DMS53 treated with DMSO at 0.1 percent for 48 hours (cell line): ENCODE results near the gene OR10P1.

Source experiments
- DNase-seq: peaks from one replicate; lab custom pipeline; 2025; ENCODE audit not compliant: unreplicated experiment; lab: John Stamatoyannopoulos, UW

OR10P1 gene

DNA sequence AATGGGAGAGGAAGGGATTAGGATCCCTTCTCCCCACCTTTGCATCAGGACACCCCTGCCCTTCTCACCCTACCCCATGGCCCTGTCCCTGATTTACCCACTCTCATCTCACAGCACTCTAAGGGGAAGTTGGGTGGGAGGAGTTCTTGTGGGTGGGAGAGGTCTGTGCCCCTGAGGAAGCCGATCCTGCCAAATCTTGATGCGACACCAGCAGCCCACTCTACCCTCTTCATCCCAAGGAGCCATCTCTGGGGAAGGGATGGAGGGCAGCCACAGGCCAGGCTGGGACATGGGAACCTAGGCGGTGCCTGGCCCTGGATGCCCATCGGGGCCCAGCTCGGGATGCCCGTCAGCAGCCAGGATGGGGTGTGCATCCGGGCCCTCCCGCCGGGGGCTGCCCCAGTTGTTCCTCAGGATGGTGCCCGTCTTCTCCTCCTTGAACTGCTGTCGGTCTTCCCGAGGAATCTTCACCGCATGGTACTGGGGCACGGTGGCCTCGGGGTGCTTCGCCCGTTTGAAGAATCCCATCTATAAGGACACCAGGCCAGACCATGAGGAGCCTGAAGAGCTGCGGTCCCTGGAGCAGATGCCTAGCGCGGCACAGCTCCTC lies 48.2 kb downstream of the OR10P1 start:
- DNase-seq = no peak

DNA sequence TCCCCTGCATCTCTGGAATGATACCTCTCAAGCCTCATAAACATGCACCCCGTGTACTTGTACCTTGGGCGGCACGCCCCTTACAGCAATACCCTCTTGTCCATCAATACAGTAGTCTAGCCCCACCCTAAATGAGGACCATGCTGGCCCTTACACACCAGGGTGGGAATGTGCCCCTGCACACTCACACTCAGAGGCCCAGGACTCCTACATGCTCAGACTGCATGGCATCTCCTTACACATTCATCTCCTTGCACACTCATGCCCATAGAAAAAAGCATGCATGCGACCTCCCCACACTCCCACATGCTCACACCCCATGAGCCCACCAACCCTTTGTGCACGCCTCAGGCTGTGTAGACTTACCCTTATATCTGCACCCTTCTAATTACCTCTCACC lies 49.0 kb downstream of the OR10P1 start:
- no peak for DNase-seq

DNA sequence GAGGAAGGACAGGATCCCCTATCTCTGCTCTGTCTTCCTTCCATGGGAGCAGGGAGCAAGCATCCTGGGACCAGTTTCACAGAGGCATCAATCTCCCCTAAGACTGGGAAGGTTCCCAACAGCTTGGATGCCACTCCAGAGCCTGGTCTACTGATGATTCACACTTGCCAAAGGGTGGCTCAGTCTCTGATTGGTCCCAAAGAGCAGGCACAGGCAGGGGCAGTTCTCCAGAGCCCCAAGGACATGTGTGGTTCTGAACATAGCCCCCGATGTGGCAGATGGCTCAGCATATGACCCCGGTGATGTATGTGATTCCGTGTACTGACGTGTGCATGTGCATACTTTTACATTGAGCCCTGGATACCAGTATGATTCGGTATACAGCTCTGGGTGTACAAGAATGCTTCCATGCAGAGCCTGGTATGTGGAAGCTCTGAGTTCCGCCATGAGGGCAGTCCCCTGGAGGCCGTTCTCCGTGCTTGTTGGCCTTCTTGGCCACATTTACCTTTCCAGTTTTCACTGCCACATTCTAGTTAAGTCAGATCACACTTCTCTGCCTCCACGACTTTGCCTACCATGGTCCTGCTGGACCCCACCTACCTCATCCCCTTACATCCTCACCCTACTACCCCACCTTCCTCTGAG lies 49.8 kb downstream of the OR10P1 start:
- DNase-seq = no peak
